ENCODE data around the gene ANXA8. TPM values are rescaled to one million over a fixed set of nuclear protein-coding genes. Genes with fewer than 3 reads are reported as not detected.
A peak's percentile ranks its signal among the peaks of the same experiment; 100 is the strongest.

ANXA8 gene
- total and polyA plus RNA-seq, 2 experiments from 2014 or later: not detected

- no peak for ATAC-seq
- Histone ChIP-seq H3K79me2 (replicated peaks; ENCODE audit: insufficient read depth) (no peaks in the 10 kb centered on the region), H3K9me2 (ENCODE audit: insufficient read depth) (0 out of 2 replicates have a peak, but pooled peaks cover 2% of the 10 kb centered on the region), H3K4me2 (no peak overlapping the region), H3K27me3 (ENCODE audit: insufficient read depth) (no peaks in the 10 kb centered on the region), H3K36me3 (ENCODE audit: insufficient read depth) (no peaks in the 10 kb centered on the region), H3F3A (replicated peaks; ENCODE audit: low read depth) (no peaks in the 10 kb centered on the region), H4K20me1 (replicated peaks; ENCODE audit: insufficient read depth) (no peaks in the 10 kb centered on the region), H3K4me1 (ENCODE audit: insufficient read depth) (peaks cover 3% of the 10 kb centered on the region; the same call in 1 of the 2 replicates), H3K4me3 (no peak overlapping the region), H2AFZ (peak overlapping the region; percentile 78; the same call in 1 of the 2 replicates), H3K27ac (ENCODE audit: low read depth) (no peak overlapping the region)
- peak overlapping the region; percentile 63; the same call in 1 of the 2 replicates for H3K27ac Mint-ChIP-seq
- no peak overlapping the region for H3K4me3 Mint-ChIP-seq
- no peaks in the 10 kb centered on the region for H3K36me3 Mint-ChIP-seq (ENCODE audit: low read depth)
- peaks cover 8% of the 10 kb centered on the region for H3K27me3 Mint-ChIP-seq (ENCODE audit: insufficient read depth, low read depth, poor library complexity)
- no peak for DNase-seq (ENCODE audit: low spot score)
- peaks cover 13% of the 10 kb centered on the region for H3K4me1 Mint-ChIP-seq
- no peaks in the 10 kb centered on the region for H3K9me3 Mint-ChIP-seq
- TF ChIP-seq, protein P1, sequence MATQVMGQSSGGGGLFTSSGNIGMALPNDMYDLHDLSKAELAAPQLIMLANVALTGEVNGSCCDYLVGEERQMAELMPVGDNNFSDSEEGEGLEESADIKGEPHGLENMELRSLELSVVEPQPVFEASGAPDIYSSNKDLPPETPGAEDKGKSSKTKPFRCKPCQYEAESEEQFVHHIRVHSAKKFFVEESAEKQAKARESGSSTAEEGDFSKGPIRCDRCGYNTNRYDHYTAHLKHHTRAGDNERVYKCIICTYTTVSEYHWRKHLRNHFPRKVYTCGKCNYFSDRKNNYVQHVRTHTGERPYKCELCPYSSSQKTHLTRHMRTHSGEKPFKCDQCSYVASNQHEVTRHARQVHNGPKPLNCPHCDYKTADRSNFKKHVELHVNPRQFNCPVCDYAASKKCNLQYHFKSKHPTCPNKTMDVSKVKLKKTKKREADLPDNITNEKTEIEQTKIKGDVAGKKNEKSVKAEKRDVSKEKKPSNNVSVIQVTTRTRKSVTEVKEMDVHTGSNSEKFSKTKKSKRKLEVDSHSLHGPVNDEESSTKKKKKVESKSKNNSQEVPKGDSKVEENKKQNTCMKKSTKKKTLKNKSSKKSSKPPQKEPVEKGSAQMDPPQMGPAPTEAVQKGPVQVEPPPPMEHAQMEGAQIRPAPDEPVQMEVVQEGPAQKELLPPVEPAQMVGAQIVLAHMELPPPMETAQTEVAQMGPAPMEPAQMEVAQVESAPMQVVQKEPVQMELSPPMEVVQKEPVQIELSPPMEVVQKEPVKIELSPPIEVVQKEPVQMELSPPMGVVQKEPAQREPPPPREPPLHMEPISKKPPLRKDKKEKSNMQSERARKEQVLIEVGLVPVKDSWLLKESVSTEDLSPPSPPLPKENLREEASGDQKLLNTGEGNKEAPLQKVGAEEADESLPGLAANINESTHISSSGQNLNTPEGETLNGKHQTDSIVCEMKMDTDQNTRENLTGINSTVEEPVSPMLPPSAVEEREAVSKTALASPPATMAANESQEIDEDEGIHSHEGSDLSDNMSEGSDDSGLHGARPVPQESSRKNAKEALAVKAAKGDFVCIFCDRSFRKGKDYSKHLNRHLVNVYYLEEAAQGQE (IDR thresholded peaks at IDR 0.05; ENCODE audit: unreplicated experiment): no peak
- no peak for TF ChIP-seq NANOG (IDR thresholded peaks at IDR 0.05; ENCODE audit: borderline replicate concordance)
Observed at GRCh38 chr10:47421057-47421952, 62.6 kb downstream of the ANXA8 start.

- DNase-seq (ENCODE audit: low spot score): peak; percentile 18
- Mint-ChIP-seq H3K27ac (peak overlapping the region; percentile 63; the same call in 1 of the 2 replicates), H3K36me3 (ENCODE audit: low read depth) (no peaks in the 10 kb centered on the region), H3K4me1 (peaks cover 13% of the 10 kb centered on the region), H3K4me3 (no peak overlapping the region), H3K27me3 (ENCODE audit: insufficient read depth, low read depth, poor library complexity) (peaks cover 8% of the 10 kb centered on the region), H3K9me3 (no peaks in the 10 kb centered on the region)
- ATAC-seq: peak; percentile 78
- peak overlapping the region; percentile 78; the same call in 1 of the 2 replicates for H2AFZ ChIP-seq
- no peak overlapping the region for H3K4me2 ChIP-seq
- no peaks in the 10 kb centered on the region for H3K27me3 ChIP-seq (ENCODE audit: insufficient read depth)
- no peaks in the 10 kb centered on the region for H3F3A ChIP-seq (replicated peaks; ENCODE audit: low read depth)
- H3K79me2 ChIP-seq (replicated peaks; ENCODE audit: insufficient read depth): no peaks in the 10 kb centered on the region
- no peak overlapping the region for H3K4me3 ChIP-seq
- H3K36me3 ChIP-seq (ENCODE audit: insufficient read depth): no peaks in the 10 kb centered on the region
- H3K9me2 ChIP-seq (ENCODE audit: insufficient read depth): 0 out of 2 replicates have a peak, but pooled peaks cover 2% of the 10 kb centered on the region
- H4K20me1 ChIP-seq (replicated peaks; ENCODE audit: insufficient read depth): no peaks in the 10 kb centered on the region
- H3K4me1 ChIP-seq (ENCODE audit: insufficient read depth): peaks cover 3% of the 10 kb centered on the region; the same call in 1 of the 2 replicates
- H3K27ac ChIP-seq (ENCODE audit: low read depth): no peak overlapping the region
- TF ChIP-seq ZNF331 (CRISPR knock-in tag; IDR thresholded peaks at IDR 0.05; ENCODE audit: low read depth): no peak
- no peak for TF ChIP-seq ZNF114 (CRISPR knock-in tag; IDR thresholded peaks at IDR 0.05)
- no peak for TF ChIP-seq POLR2AphosphoS5 (IDR thresholded peaks at IDR 0.05; ENCODE audit: low read depth)
- TF ChIP-seq EZH2 (IDR thresholded peaks at IDR 0.05; ENCODE audit: low read depth, unreplicated experiment): no peak
- no peak for TF ChIP-seq ETS1 (IDR thresholded peaks at IDR 0.05)
- TF ChIP-seq, protein P2, sequence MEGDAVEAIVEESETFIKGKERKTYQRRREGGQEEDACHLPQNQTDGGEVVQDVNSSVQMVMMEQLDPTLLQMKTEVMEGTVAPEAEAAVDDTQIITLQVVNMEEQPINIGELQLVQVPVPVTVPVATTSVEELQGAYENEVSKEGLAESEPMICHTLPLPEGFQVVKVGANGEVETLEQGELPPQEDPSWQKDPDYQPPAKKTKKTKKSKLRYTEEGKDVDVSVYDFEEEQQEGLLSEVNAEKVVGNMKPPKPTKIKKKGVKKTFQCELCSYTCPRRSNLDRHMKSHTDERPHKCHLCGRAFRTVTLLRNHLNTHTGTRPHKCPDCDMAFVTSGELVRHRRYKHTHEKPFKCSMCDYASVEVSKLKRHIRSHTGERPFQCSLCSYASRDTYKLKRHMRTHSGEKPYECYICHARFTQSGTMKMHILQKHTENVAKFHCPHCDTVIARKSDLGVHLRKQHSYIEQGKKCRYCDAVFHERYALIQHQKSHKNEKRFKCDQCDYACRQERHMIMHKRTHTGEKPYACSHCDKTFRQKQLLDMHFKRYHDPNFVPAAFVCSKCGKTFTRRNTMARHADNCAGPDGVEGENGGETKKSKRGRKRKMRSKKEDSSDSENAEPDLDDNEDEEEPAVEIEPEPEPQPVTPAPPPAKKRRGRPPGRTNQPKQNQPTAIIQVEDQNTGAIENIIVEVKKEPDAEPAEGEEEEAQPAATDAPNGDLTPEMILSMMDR (conservative IDR thresholded peaks at IDR 0.05; ENCODE audit: low read depth in 2 of 2): no peak
Observed at GRCh38 chr10:47420305-47421056, 63.4 kb downstream of the ANXA8 start.
